A549 (cell line): ENCODE results near the gene OVOL2.

Source experiments
- HOXA7 ChIP-seq: fragments of 250-450 bp; sonication (Bioruptor Pico); IDR thresholded peaks from 2 replicates; pipeline ENCODE4 v1.5.0; 2020; ENCODE audit warnings: mild to moderate bottlenecking, moderate library complexity
- MAX ChIP-seq: IDR thresholded peaks from 2 replicates; pipeline ENCODE4 v1.6.1; 2012
- RAD21 ChIP-seq, 2 experiments: fragments of >200 bp in 1 of 2; sonication (Bioruptor Twin) in 1 of 2; formaldehyde crosslinking in 1 of 2; IDR thresholded peaks in 1 of 2; conservative IDR thresholded peaks in 1 of 2; 2 replicates in 1 of 2; 3 replicates in 1 of 2; pipeline ENCODE4 v1.6.1; 2012 to 2018; ENCODE audit warnings: inconsistent platforms in 1 of 2
- TF ChIP-seq, protein P1 (sequence below): fragments of >200 bp; sonication (Bioruptor Twin); formaldehyde crosslinking; IDR thresholded peaks from 3 replicates; pipeline ENCODE4 v1.5.1; 2016

DNA sequence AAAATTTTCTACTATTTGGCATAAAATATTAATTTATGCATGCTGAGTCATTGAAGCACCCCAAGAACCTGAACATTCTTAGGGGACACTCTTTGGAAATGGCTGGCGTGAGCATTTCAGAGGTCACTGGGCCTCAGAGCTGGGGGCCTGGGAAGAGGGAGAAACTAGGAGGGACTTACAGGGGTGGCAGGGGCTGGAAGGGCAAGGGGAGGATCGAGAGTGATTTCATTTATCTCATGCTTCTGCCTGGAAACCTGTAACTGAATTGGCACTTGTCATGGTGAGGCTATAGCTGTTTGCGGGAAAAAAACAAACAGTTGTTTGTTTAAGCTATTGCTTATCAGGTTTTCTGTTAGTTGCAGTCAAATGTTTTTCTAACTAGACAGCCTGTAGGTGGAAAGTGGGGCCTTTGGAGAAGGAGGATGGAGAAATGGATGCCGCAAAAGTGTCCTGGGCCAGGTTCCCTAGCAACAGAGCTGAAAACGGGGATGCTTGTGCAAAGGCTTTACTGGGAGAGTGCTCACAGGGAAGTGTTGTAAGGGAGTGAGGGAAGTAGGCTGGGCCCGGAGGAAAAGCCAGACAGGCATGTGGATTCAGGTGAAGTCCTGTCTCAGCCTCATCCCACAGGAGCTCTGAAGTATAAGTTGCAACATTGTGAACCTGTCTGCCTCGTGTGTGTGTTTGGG lies 43.6 kb upstream of the OVOL2 start:
- TF ChIP-seq MAX (no peak), RAD21 (conservative IDR thresholded peaks at IDR 0.05 in 1 of 2, IDR thresholded peaks at IDR 0.05 in 1 of 2) (no peak), HOXA7 (CRISPR knock-in tag) (no peak)
- TF ChIP-seq, protein P1, sequence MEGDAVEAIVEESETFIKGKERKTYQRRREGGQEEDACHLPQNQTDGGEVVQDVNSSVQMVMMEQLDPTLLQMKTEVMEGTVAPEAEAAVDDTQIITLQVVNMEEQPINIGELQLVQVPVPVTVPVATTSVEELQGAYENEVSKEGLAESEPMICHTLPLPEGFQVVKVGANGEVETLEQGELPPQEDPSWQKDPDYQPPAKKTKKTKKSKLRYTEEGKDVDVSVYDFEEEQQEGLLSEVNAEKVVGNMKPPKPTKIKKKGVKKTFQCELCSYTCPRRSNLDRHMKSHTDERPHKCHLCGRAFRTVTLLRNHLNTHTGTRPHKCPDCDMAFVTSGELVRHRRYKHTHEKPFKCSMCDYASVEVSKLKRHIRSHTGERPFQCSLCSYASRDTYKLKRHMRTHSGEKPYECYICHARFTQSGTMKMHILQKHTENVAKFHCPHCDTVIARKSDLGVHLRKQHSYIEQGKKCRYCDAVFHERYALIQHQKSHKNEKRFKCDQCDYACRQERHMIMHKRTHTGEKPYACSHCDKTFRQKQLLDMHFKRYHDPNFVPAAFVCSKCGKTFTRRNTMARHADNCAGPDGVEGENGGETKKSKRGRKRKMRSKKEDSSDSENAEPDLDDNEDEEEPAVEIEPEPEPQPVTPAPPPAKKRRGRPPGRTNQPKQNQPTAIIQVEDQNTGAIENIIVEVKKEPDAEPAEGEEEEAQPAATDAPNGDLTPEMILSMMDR = no peak
